ENCODE data around the gene MOK.

MOK gene

DNA sequence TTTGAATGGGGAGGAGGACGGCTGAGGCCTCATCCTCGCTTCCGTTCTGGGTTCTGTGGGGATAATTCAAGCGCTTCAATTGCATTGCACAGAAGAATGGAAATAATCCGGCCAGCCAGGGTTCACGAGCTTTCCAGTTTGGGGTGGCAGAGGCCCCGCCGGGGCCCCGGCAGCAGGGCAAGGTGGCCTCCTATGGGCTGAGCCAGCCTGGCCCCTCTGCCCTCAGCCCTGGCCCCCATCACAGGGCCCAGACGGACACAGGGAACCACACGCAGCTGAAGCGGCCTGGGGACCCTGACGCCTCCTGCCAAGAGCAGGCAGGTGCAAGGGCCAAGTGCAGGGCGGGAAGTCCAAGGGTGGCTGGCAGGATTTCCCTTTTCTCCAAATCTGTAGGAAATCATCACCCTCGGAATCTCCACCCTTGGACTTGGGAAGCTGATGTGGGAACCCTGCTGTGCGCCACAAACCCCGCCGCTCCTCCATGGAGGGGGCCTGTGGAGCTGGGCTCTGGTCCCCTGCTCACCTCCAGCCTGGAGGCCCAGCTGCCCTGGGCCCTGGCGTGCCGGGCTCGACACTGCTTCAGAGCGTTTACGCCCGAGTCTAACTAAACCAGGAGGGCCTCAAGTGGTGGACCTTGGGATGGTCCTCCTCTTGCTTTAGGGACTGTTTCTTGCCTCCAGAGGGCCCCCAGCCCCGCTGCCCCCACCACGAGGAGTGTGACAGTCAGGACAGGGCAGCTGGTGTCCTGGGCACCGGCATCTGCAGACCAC, 78.4 kb downstream of the MOK start:
- no peak overlapping the region for H3K23ac ChIP-seq (ENCODE audit: low read length in 2 of 2)
- H3K14ac ChIP-seq (ENCODE audit: low read length in 2 of 2): no peak overlapping the region
- H3K18ac ChIP-seq (ENCODE audit: low read depth in 1 of 2, low read length in 2 of 2): no peak overlapping the region
- peak overlapping the region; percentile 24 for H4K91ac ChIP-seq (ENCODE audit: low read length)
- no peak overlapping the region for H4K8ac ChIP-seq (ENCODE audit: low read length)
- H2AFZ ChIP-seq (ENCODE audit: low read depth, low read length): no peak overlapping the region
- H3K4ac ChIP-seq (ENCODE audit: low read depth in 1 of 2, low read length in 2 of 2): no peak overlapping the region
- no peaks in the 10 kb centered on the region for H3K9me3 ChIP-seq (ENCODE audit: control insufficient read depth, low read length)
- H2BK120ac ChIP-seq (ENCODE audit: low read depth, low read length): no peak overlapping the region
- WGBS: 93% methylated on average over 27 of the region's 27 CpGs
- peaks cover 26 to 66% of the 10 kb centered on the region in 2 experiments for H3K36me3 ChIP-seq (ENCODE audit: control insufficient read depth in 1 of 2, insufficient read depth in 2 of 2, low read depth in 1 of 2, low read length in 2 of 2)
- H3K27me3 ChIP-seq (ENCODE audit: control insufficient read depth in 1 of 2, insufficient read depth in 1 of 2, low read length in 2 of 2): no peaks in the 10 kb centered on the region
- H2BK5ac ChIP-seq (ENCODE audit: low read depth, low read length, poor library complexity, severe bottlenecking): no peak overlapping the region
- DNase-seq: no peak
- H2BK15ac ChIP-seq (ENCODE audit: low read depth, poor library complexity, severe bottlenecking): no peak overlapping the region
- H3K4me1 ChIP-seq (ENCODE audit: control insufficient read depth, insufficient read depth, low read depth, low read length): peaks cover 10% of the 10 kb centered on the region
- no peak overlapping the region for H3K27ac ChIP-seq (ENCODE audit: low read length, poor library complexity, severe bottlenecking)
- no peak overlapping the region for H2AK5ac ChIP-seq (ENCODE audit: low read length, severe bottlenecking)
- H3K79me1 ChIP-seq (replicated peaks; ENCODE audit: low read length, poor library complexity, severe bottlenecking): peaks cover 28% of the 10 kb centered on the region
- no peak overlapping the region for H3K4me2 ChIP-seq (ENCODE audit: low read length, poor library complexity, severe bottlenecking)
- no peak overlapping the region for H2BK12ac ChIP-seq (ENCODE audit: low read length in 2 of 2)
- no peak overlapping the region for H3K9ac ChIP-seq (ENCODE audit: low read length)
- peak overlapping the region in 1 of 2 experiments; percentile 29 for H3K4me3 ChIP-seq (ENCODE audit: insufficient read depth in 1 of 2, low read depth in 1 of 2, low read length in 2 of 2)

DNA sequence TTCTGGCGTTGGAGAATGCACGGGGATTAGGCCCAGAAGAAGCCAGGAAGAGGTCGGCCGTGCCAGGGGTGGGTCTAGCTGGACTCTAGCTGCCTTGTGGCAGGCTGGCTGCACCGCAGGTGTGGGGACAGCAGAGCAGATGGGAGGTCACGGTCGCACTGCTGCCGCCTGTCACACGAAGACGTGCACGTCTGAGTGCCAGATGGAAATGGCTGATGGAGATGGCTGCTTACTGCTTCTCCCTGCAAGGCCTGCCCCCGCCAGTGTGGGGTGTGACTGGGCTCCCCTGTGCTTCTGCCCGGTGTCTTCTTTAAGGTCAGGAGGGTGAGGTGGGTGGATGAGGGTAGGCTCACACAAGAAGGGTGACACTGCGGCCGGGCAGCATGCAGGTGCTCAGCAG, 79.0 kb downstream of the MOK start:
- Histone ChIP-seq H3K36me3 (ENCODE audit: control insufficient read depth in 1 of 2, insufficient read depth in 2 of 2, low read depth in 1 of 2, low read length in 2 of 2) (peaks cover 20 to 66% of the 10 kb centered on the region in 2 experiments), H3K27ac (ENCODE audit: low read length, poor library complexity, severe bottlenecking) (no peak overlapping the region), H3K79me1 (replicated peaks; ENCODE audit: low read length, poor library complexity, severe bottlenecking) (peaks cover 34% of the 10 kb centered on the region), H4K8ac (ENCODE audit: low read length) (no peak overlapping the region), H3K23ac (ENCODE audit: low read length in 2 of 2) (no peak overlapping the region), H3K9ac (ENCODE audit: low read length) (no peak overlapping the region), H4K91ac (ENCODE audit: low read length) (peak overlapping the region; percentile 24), H2BK12ac (ENCODE audit: low read length in 2 of 2) (no peak overlapping the region), H3K4me1 (ENCODE audit: control insufficient read depth, insufficient read depth, low read depth, low read length) (peaks cover 13% of the 10 kb centered on the region), H2BK120ac (ENCODE audit: low read depth, low read length) (no peak overlapping the region), H3K4me2 (ENCODE audit: low read length, poor library complexity, severe bottlenecking) (no peak overlapping the region), H3K9me3 (ENCODE audit: control insufficient read depth, low read length) (no peaks in the 10 kb centered on the region), H3K4me3 (ENCODE audit: insufficient read depth in 1 of 2, low read depth in 1 of 2, low read length in 2 of 2) (no peak overlapping the region), H2AFZ (ENCODE audit: low read depth, low read length) (no peak overlapping the region), H3K18ac (ENCODE audit: low read depth in 1 of 2, low read length in 2 of 2) (no peak overlapping the region), H3K4ac (ENCODE audit: low read depth in 1 of 2, low read length in 2 of 2) (no peak overlapping the region), H2AK5ac (ENCODE audit: low read length, severe bottlenecking) (no peak overlapping the region), H2BK15ac (ENCODE audit: low read depth, poor library complexity, severe bottlenecking) (no peak overlapping the region), H3K27me3 (ENCODE audit: control insufficient read depth in 1 of 2, insufficient read depth in 1 of 2, low read length in 2 of 2) (no peaks in the 10 kb centered on the region), H2BK5ac (ENCODE audit: low read depth, low read length, poor library complexity, severe bottlenecking) (no peak overlapping the region), H3K14ac (ENCODE audit: low read length in 2 of 2) (no peak overlapping the region)
- WGBS: 96% methylated on average over 15 of the region's 15 CpGs
- no peak for DNase-seq

DNA sequence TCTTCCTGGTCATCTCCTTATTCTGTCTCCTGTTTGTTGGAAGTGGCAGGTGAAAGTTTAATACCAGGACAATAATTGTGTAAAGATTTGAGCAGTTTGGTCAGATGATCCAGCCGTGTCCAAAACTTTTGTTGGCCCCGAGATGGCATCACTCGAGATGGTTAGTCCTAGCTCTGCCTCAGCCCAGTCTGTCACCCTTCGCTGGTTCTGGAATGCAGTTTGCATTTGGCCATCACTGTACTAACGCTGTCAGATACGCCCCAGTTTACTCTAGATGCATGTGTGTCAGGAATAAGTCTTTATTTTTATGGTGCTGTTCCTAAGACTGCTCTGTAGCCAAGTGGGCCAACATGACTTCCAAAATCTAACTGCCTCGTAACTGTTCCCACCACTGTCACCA, 79.6 kb downstream of the MOK start:
- no peak for DNase-seq
- Histone ChIP-seq H3K4me3 (ENCODE audit: insufficient read depth in 1 of 2, low read depth in 1 of 2, low read length in 2 of 2) (no peak overlapping the region), H3K23ac (ENCODE audit: low read length in 2 of 2) (no peak overlapping the region), H3K4me2 (ENCODE audit: low read length, poor library complexity, severe bottlenecking) (no peak overlapping the region), H2BK120ac (ENCODE audit: low read depth, low read length) (no peak overlapping the region), H3K27ac (ENCODE audit: low read length, poor library complexity, severe bottlenecking) (no peak overlapping the region), H4K8ac (ENCODE audit: low read length) (no peak overlapping the region), H3K14ac (ENCODE audit: low read length in 2 of 2) (no peak overlapping the region), H2AFZ (ENCODE audit: low read depth, low read length) (no peak overlapping the region), H2BK12ac (ENCODE audit: low read length in 2 of 2) (no peak overlapping the region), H2BK15ac (ENCODE audit: low read depth, poor library complexity, severe bottlenecking) (no peak overlapping the region), H3K27me3 (ENCODE audit: control insufficient read depth in 1 of 2, insufficient read depth in 1 of 2, low read length in 2 of 2) (no peaks in the 10 kb centered on the region), H3K9me3 (ENCODE audit: control insufficient read depth, low read length) (no peaks in the 10 kb centered on the region), H2BK5ac (ENCODE audit: low read depth, low read length, poor library complexity, severe bottlenecking) (no peak overlapping the region), H3K36me3 (ENCODE audit: control insufficient read depth in 1 of 2, insufficient read depth in 2 of 2, low read depth in 1 of 2, low read length in 2 of 2) (peaks cover 14 to 63% of the 10 kb centered on the region in 2 experiments), H3K18ac (ENCODE audit: low read depth in 1 of 2, low read length in 2 of 2) (no peak overlapping the region), H3K9ac (ENCODE audit: low read length) (no peak overlapping the region), H3K4me1 (ENCODE audit: control insufficient read depth, insufficient read depth, low read depth, low read length) (peaks cover 14% of the 10 kb centered on the region), H3K4ac (ENCODE audit: low read depth in 1 of 2, low read length in 2 of 2) (no peak overlapping the region), H3K79me1 (replicated peaks; ENCODE audit: low read length, poor library complexity, severe bottlenecking) (peaks cover 33% of the 10 kb centered on the region), H2AK5ac (ENCODE audit: low read length, severe bottlenecking) (no peak overlapping the region), H4K91ac (ENCODE audit: low read length) (no peak overlapping the region)
- 97% methylated on average over 5 of the region's 7 CpGs for WGBS

DNA sequence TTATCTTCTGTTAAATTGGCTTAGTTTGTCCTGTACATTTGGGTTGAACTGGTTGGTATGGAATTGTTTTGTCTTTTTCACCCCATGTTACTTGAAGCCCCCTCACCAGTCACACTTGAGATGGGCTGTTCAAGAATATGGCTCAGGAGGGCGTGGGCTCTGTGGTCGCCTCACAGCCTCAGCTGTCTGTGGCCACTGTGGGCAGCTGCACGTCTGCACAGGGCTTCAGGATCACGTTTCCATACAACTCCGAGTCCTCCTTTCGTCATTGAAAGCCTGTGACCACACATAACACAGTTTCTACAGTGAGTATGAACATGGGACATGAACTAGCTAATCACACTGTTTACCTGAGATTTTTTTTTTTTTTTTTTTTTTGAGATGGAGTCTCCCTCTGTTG, 81.3 kb downstream of the MOK start:
- no peak for DNase-seq
- no peak overlapping the region for H3K4me3 ChIP-seq (ENCODE audit: insufficient read depth in 1 of 2, low read depth in 1 of 2, low read length in 2 of 2)
- 86% methylated on average over 4 of the region's 6 CpGs for WGBS
- H3K9ac ChIP-seq (ENCODE audit: low read length): no peak overlapping the region
- no peak overlapping the region for H4K91ac ChIP-seq (ENCODE audit: low read length)
- peaks cover 43% of the 10 kb centered on the region for H3K79me1 ChIP-seq (replicated peaks; ENCODE audit: low read length, poor library complexity, severe bottlenecking)
- H2BK15ac ChIP-seq (ENCODE audit: low read depth, poor library complexity, severe bottlenecking): no peak overlapping the region
- H4K8ac ChIP-seq (ENCODE audit: low read length): no peak overlapping the region
- no peak overlapping the region for H2BK120ac ChIP-seq (ENCODE audit: low read depth, low read length)
- no peak overlapping the region for H3K14ac ChIP-seq (ENCODE audit: low read length in 2 of 2)
- no peak overlapping the region for H2AFZ ChIP-seq (ENCODE audit: low read depth, low read length)
- no peak overlapping the region for H3K27ac ChIP-seq (ENCODE audit: low read length, poor library complexity, severe bottlenecking)
- no peaks in the 10 kb centered on the region for H3K27me3 ChIP-seq (ENCODE audit: control insufficient read depth in 1 of 2, insufficient read depth in 1 of 2, low read length in 2 of 2)
- H3K9me3 ChIP-seq (ENCODE audit: control insufficient read depth, low read length): no peaks in the 10 kb centered on the region
- H2BK5ac ChIP-seq (ENCODE audit: low read depth, low read length, poor library complexity, severe bottlenecking): no peak overlapping the region
- no peak overlapping the region for H3K4me2 ChIP-seq (ENCODE audit: low read length, poor library complexity, severe bottlenecking)
- no peak overlapping the region for H2BK12ac ChIP-seq (ENCODE audit: low read length in 2 of 2)
- no peak overlapping the region for H3K4ac ChIP-seq (ENCODE audit: low read depth in 1 of 2, low read length in 2 of 2)
- H3K18ac ChIP-seq (ENCODE audit: low read depth in 1 of 2, low read length in 2 of 2): no peak overlapping the region
- peaks cover 17% of the 10 kb centered on the region for H3K4me1 ChIP-seq (ENCODE audit: control insufficient read depth, insufficient read depth, low read depth, low read length)
- peaks cover 8 to 57% of the 10 kb centered on the region in 2 experiments for H3K36me3 ChIP-seq (ENCODE audit: control insufficient read depth in 1 of 2, insufficient read depth in 2 of 2, low read depth in 1 of 2, low read length in 2 of 2)
- no peak overlapping the region for H3K23ac ChIP-seq (ENCODE audit: low read length in 2 of 2)
- no peak overlapping the region for H2AK5ac ChIP-seq (ENCODE audit: low read length, severe bottlenecking)
